Measurements from ENCODE around the gene DLGAP1.
A peak's percentile ranks its signal among the peaks of the same experiment; 100 is the strongest.

DLGAP1 gene

DNA sequence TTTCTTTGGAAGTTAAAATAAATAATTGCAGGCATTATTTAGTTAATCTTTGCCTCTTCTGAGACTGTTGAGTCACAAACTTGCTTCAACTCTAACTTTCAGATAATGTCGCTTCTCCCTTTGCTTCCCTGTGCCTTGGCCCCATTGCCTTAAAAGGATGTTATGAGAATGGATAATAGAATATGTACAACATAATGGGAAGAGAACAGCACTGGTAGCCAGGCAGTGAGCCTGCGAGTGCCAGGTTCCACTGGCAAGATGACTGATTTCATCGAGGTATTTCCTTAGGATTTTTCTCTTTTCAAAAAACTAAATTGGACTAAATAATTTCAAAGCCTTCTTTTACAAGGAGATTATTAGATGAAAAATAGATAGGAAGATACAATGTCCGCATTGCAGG, 584.2 kb downstream of the DLGAP1 start:
- intact Hi-C loops (cut with DNase I): loop anchor here (10.0 kb wide), 1 partner anchor 96 kb away; no protein-coding TSS in a partner anchor
- DNase-seq: no peak

DNA sequence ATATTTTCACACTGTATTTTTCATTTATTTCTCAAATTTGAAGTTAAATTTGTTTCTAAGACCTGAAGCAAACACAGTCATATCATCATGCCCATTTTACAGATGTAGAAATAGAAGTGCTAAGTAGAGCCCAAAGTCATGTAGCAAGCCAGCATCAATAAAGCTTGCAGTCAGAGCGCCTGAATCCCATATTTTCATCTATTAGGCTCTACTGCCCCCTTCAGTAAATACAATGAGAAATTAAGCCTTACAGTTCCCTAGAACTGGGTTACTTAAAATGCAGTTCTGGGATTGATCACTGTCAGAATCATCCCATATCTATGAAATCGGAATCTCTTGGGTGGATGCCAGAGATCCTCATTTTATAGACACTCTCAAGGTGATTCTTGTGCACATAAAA, 585.3 kb downstream of the DLGAP1 start:
- intact Hi-C loops (cut with DNase I): loop anchor here (10.0 kb wide), 2 partner anchors 95 to 125 kb away; no protein-coding TSS in a partner anchor
- no peak for DNase-seq

DNA sequence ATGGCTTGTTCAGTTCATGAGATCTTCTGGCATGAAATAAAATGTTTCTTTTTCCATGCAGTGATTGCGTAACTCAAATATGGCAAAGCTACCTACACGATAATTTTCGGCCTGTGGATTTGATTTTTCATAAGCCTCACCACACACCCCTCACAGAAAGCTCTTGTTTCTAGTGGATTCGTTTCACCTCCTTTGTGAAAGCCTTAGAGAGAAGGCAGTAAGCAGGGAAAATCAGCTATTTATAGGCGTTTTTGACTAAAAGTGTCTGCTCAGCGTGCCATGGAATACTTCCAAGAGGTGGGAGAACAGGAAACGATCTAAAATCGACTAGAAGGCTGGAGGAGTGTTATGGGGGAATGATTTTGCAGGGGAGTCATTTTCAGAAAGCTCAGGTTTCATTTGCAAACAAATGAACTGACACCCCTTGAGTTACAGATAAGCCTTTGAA, 587.2 kb downstream of the DLGAP1 start:
- DNase-seq: peak in 7 of 42 donors; percentile 15 to 44 (median 36)
- intact Hi-C loops (cut with DNase I): loop anchor here (10.0 kb wide), 1 partner anchor 127 kb away; no protein-coding TSS in a partner anchor

DNA sequence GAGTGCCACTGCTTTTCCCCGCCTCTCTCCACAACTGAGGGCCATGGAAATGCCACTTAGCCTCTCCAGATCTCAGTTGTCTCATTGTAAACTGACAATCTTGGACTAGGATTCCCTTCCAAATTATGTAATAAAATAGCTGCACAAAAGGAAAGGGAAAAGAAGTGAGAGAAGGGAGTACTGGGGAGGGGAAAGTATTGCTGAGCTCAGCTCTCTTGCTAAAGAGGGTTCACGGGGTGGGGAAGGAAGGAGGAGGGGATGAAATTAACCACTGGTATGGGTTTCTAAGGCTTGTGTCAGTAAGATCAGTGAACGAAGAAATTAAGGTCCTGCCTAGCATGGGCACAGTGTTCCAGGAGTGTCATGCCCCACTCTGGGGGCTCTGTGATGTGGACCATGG, 587.9 kb downstream of the DLGAP1 start:
- intact Hi-C loops (cut with DNase I): loop anchor here (10.0 kb wide), 1 partner anchor 128 kb away; no protein-coding TSS in a partner anchor

DNA sequence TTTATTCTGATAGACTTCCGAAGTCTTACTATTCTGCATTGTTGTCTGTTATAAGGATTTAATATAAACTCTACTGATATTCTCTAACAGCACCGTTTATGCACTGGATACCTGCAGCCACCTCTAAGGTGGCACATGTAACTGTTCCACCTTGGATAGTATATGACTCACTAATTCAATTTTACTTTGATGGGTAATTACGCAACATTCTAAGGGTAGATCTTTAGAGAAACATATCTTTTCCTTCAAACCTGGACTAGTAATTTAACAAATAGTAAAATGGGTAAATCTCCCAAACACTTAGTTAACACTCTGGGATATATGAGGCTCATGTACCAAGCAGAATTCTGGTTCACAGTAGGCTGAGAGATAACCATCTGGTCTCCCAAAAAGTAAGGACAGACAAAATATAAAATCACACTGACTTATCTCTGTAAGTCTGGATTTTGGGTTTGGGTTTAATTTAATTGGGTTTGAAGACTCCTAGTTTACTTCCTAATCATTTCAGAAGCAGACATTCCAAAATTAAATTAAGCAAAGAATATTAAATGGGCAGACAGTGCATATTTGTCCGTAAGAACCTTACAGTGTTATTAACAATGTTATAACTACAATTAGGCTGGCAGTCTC, 590.3 kb downstream of the DLGAP1 start:
- DNase-seq: no peak
- intact Hi-C loops (cut with DNase I): loop anchor here (10.0 kb wide), 1 partner anchor 130 kb away; no protein-coding TSS in a partner anchor

More for the DNA sequence above, 587.9 kb downstream of the DLGAP1 start:
- DNase-seq: no peak

DNA sequence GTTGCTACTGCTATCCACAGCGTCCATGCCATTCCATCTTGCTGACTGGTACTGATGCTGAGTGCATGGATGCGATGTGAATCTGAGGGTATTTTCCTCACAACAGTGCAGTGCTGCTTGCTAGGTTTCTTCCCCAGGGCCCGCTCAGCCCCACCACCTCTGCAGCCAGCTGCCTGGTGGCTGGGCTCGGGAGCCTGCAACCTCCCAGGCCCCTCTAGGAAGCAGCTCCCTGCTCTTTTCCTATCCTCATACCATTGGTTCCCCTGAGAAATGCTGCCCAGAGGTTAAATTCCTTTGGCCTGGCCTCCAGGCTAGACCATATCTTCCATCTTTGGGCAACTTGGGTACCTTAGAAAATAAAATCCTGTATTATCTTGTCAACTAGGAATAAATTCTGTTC, 591.5 kb downstream of the DLGAP1 start:
- no peak for DNase-seq

DNA sequence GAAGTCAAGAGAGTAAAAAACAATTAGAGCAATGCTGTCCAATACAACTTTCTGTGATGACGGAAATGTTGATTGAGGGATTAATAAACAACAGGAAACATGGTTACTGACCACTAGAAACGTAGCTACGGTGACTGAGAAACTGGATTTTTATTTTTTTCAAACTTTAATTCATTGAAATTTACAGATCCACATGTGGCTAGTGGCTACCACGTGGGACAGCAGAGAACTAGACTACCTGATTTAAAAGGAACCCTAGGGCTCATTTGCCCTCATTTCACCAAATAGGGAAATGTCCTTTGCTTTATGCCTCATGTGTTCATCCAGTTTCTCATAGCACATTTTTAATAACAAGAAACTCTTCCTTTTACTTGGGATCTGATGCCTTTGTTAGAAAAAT, 592.1 kb downstream of the DLGAP1 start:
- intact Hi-C loops (cut with DNase I): loop anchor here (10.0 kb wide), 1 partner anchor 132 kb away; no protein-coding TSS in a partner anchor

More for the DNA sequence above, 591.5 kb downstream of the DLGAP1 start:
- intact Hi-C loops (cut with DNase I): loop anchor here (10.0 kb wide), 1 partner anchor 131 kb away; no protein-coding TSS in a partner anchor

DNA sequence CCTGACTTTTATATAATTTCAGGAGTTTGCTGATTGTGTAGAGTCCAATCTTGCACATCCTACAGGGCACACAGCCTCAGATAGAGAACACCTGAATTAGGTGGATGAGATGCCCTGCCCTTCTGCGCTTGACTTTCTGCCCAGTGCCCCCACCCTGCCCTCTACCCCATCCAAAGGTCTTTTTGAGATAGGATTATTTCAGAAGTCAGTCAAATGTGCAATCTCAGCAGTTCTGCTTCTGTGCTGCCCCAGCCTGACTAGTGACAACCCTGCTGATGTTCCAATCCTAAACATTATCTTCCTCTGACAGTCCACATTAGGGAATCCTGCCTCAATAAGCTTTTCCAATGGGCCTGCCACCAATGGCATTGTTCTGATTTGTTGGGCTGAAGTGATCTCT, 593.6 kb downstream of the DLGAP1 start:
- intact Hi-C loops (cut with DNase I): loop anchor here (10.0 kb wide), 1 partner anchor 133 kb away; no protein-coding TSS in a partner anchor
- DNase-seq: no peak

More for the DNA sequence above, 592.1 kb downstream of the DLGAP1 start:
- no peak for DNase-seq

DNA sequence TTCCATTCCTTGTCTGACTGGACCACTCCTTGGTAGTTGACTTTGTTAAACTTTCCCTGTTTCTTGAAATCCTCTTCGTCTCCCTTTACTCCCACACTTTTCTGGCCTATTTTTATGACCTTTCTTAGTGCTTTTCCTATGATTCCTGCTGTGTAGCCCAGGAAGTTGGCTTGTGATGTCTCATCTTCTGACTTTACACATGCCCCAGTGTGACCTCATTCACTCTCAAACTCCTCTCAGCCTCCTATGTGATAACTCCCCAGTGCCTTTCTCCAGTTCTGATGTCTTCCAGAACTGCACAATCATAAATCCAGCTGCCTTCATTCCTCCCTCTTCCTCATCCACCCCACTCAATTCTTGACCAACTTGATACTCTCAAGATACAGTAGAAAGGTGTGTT, 597.6 kb downstream of the DLGAP1 start:
- DNase-seq: no peak
- intact Hi-C loops (cut with DNase I): no loop called here

DNA sequence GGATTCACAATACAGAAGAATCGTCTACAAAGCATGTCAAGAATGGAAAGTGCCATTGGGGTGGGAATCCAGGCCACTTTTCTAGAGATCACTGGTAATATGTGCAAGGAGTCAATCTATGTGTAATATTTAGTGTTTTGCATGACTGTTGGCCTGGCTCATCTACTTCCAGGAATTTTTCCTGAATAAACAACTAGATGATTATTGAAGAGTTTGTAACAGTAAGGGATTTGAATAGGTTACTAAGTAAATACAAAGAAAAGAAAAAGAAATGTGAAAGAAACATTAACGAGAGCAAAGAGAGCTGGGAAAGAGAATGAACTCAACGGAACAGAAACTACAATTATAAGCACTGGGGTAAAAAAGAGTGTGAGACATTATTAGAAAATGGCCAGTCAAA, 599.1 kb downstream of the DLGAP1 start:
- intact Hi-C loops (cut with DNase I): no loop called here
- no peak for DNase-seq

DNA sequence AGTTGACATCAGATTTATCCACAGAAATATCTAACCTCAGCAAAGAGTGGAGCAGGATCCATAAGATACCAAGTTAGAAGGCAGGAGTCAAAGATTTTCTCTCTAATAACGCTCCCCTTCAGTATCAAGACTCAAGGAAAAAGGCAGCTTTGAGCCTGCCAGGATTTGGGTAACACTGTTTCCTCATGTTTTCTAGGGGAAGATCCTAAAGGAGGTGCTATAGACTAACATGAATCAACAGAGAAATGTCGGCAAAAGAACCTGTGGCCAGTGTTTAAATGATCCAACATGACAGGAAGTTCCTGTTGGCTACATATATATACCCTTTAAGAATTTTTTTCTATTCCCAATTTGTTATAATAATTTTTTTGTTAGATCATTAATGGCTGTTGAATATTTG, 602.8 kb downstream of the DLGAP1 start:
- DNase-seq: no peak
- intact Hi-C loops (cut with DNase I): no loop called here

DNA sequence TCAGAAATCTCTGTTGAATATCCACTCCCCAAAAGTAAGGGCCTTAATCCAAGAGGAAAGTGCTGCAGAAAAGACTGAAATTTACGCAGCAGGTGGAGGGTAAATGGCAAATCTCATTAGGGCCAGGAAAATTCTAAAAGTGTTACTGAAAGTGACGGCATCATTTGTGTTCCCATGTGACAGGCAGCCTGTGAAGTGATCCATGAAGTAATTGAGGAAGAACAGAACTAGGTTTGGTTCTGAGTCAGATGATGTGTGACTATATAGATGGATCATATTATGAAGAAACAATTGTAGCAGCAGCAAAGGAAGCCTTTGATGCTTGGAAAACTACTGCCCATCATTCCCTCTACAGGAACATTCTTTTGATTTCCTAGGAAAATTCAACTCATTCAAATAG, 603.9 kb downstream of the DLGAP1 start:
- intact Hi-C loops (cut with DNase I): no loop called here
- DNase-seq: no peak

DNA sequence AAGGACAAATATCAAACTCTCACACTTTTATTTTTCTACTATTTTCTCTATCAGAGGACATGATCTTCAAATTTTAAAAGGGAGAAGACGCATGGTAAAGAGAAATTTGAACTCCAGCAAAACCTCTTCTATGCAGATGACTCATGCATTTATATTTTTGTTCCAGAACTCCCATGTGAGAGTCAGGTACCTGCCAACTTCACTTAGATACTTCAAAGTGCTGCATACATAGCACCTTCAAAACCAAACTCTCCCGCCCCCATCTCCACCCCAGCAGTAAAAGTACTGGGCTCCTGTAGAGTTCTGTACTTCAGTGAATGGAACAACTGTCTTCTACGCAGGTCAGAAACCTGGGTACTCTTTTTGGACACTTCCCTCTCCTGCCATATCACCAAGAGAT, 606.8 kb downstream of the DLGAP1 start:
- peak in 41 of 42 donors; percentile 7 to 86 (median 59) for DNase-seq
- intact Hi-C loops (cut with DNase I): no loop called here

DNA sequence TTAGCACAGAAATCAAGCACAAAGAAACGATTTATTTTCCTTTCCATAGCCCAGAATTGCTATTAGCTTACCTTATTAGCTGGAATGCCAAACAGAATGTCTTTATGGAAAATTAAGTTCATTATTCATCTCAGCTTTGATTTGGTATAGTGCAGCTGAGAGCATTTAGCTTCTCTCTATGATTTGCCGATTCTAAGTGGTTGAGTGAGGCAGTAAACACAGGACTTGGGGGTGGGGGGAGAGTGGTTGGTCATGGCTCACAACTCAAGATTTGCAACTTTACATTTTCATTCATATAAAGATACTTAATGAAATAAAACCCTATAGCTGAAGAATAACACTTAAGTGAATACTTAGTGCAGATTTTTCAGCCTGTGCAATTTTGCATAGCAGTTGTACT, 609.9 kb downstream of the DLGAP1 start:
- DNase-seq: no peak
- intact Hi-C loops (cut with DNase I): no loop called here

DNA sequence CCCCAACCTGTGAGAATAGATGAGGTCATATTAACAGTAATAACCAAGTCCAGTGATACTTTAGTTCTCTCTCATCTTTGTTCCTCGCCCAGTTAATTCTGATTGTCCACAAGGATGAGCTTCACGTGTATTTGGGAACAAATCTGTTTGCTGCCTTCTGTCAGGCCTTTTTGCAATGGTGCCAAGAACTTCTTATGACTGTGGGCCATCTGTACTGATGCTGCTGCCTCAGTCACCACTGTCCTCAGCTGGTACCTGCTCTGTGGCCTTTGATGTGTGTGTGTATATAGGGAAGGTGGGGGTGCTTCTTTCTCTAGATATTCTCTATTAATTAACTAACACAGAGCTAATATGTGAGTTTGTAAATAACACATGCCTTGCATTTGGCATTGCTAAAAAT, 612.3 kb downstream of the DLGAP1 start:
- no peak for DNase-seq
- intact Hi-C loops (cut with DNase I): no loop called here

DNA sequence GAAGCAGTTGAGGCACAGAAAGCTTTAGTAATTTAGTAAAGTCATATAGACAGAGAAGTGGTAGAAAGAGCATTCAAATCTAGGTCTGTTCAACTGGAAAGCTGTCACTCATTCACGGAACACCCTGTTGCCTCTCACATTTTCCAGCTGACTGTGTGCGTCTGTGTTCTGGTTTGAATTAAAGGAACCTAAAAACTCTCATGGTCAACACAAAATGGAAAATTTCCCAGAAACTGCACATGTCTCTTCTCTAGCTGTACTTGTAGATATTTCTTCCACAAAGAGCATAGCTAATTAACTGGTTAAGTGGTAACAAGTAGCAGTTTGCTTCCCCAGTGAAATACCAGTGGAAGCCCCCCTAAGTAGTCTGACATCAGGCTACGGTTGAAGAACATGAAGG, 614.3 kb downstream of the DLGAP1 start:
- no peak for DNase-seq
- intact Hi-C loops (cut with DNase I): no loop called here

DNA sequence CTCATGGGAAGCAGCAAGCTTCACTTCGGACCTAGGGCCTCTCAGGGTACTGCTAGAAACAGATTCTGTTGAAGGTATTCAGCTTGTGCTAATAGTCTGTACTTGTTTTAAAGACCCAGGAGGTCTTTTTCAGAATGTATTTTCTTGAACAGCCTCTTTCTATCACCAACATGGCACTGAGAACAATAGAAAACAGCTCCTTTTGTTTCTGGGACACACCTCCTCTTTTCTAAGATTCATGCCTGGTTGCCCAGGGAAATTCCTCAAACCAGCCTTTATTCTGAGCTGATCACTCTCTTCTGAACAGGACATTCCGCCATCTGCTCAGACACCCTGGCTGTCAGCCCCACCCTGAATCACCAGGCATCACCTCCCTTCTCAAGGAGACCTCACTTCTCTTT, 615.5 kb downstream of the DLGAP1 start:
- intact Hi-C loops (cut with DNase I): no loop called here
- no peak for DNase-seq

DNA sequence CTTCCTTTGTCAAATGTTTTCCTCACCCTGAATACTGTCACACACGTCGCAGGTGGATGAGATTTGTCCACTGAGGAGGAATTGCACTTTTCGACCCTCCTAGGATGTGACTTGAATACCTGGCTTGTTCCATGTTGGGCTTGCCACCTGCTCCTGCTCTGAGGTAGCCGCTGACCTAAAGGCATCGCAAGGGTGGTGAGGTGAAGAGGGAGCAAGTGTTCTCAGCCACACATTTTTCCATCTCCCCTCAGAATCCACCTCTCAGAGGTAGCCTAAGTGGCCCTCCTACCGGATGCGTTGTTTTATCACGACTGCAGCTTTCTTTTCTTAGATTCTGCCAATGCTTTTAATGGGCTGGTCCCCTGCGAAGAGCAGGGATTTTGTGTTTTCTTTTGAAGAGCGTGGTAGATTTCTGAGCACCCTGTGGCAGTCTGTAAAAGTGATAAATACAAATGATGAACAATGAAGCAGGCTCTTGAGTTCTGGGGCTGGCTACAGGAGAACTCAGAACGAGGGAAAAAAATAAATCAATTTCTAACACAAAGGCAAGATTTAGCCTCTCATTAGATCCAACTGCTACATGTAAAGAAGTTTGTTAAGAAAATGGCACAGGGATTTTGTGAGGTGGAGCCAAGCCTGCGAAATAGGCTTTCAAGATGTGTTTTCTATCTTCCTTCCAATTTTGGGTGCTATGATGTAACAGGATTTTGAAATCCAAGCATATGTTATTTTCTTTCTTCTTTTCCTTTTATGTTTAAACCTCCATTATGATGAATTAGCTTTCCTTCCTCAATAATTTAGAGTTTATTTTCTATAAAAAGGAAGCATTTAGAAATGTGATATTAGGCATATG, 618.4 kb downstream of the DLGAP1 start:
- intact Hi-C loops (cut with DNase I): no loop called here
- DNase-seq: no peak

DNA sequence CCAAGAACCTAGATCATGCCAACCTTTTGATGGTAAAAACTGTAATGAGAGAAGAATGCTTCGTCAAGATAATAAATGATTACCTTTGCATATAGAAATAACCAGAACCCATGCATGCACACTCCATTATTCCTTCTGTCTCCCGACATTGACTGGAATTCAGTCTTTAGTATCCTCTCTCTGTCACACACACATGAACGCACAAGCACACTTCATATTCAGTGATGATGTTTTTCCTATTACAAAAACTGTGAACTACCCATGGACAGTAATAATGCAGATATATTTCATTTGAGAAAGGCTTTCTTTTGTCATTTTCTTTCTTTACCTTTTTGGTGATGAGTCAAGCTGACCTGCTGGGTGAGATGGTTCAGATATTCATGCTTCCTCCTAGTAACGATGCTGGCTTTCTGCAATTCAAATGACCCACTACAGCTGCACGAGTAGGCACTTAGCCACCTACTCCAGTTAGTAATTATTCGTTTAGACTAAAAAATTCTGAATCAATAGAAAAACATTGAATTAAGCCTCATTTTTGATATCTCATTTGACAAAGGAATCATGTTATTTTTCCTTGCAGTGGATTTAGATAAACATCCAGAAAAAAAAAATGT, 623.0 kb downstream of the DLGAP1 start:
- DNase-seq: no peak
- intact Hi-C loops (cut with DNase I): no loop called here

DNA sequence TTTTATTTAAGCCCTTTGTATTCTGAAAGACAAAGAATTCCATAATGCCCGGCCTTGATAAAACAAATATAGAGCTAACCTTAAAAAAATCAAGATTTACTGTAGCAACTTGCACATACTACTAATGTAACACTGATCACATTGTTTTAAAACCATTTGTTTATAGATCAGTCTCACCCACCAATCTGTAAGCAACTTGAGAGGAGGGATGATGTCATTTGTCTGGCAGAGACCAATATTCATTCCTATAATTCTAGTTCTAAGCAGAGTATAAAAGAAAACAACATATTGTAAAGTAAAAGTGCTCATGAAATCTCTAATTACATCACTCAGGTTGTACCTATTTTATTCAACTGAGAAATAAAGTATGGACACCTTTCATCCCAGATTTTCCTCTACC, 624.5 kb downstream of the DLGAP1 start:
- intact Hi-C loops (cut with DNase I): no loop called here
- DNase-seq: no peak

Data from head of caudate nucleus (tissue), 42 donors.